ENCODE data around the gene P2RY1. TPM values are rescaled to one million over a fixed set of nuclear protein-coding genes. Genes with fewer than 3 reads are reported as not detected.

The P2RY1 gene
- total RNA-seq, 1 experiment from 2014 or later, result 5.6 TPM

Small RNA genes lying within 50 kb of the gene (small RNA-seq; reads per million reads assigned to genes)
- not detected for gene ATP5MGP5
